H1 (cell line): ENCODE results near the gene ZNF280B. TPM values are rescaled to one million over a fixed set of nuclear protein-coding genes. Genes with fewer than 3 reads are reported as not detected.

ENCODE experiments used
- KDM4A ChIP-seq: IDR thresholded peaks from one replicate; pipeline ENCODE4 v1.7.1; 2012; ENCODE audit warnings: low read depth, mild to moderate bottlenecking, moderate library complexity, low read length, inconsistent platforms; ENCODE audit not compliant: severe bottlenecking
- PHF8 ChIP-seq: fragments of 200-600 bp; sonication (generic); conservative IDR thresholded peaks from 2 replicates; pipeline ENCODE4 v1.7.1; 2012; ENCODE audit warnings: low read depth, mild to moderate bottlenecking, inconsistent platforms, low read length, moderate library complexity
- polyA plus RNA-seq, 7 experiments: library from polyadenylated mRNA; depleted of rRNA in 3 of 7; stranded (reverse) in 5 of 7; unstranded in 2 of 7; fragments of >200 nt in 5 of 7; fragments of 200-250 nt in 2 of 7; gene quantifications; 1 replicate in 5 of 7; 2 replicates in 1 of 7; 4 replicates in 1 of 7; pipeline versions ENCODE4 v1.2.1 to v1.2.3, GENCODE V29; 2011 to 2013; ENCODE audit warnings: missing spikeins in 2 of 7, mixed read lengths in 2 of 7
- total RNA-seq: library from RNA; stranded (reverse); fragmentation: NEBNext Ultra II Directional; extraction: Animal tissue kit (Norgen Biotek cat#: 25700); gene quantifications from 2 replicates; pipeline ENCODE4 v1.2.1, GENCODE V29; 2021
- TF ChIP-seq, protein P1 (sequence below), 3 experiments: IDR thresholded peaks; 1 replicate in 2 of 3; 2 replicates in 1 of 3; pipeline versions ENCODE4 v1.5.1 to v1.6.1; 2011; ENCODE audit warnings: low read length in 3 of 3, mild to moderate bottlenecking in 3 of 3, inconsistent platforms in 2 of 3, low read depth in 1 of 3, moderate library complexity in 1 of 3; ENCODE audit not compliant: insufficient read depth in 1 of 3; ENCODE audit errors: control extremely low read depth in 1 of 3

The ZNF280B gene
- total and polyA plus RNA-seq, 2 of the 8 experiments (the other 6 are each of a cell fraction or from before 2014, with no cell fraction given), result 4.8 to 11.7 TPM

DNA sequence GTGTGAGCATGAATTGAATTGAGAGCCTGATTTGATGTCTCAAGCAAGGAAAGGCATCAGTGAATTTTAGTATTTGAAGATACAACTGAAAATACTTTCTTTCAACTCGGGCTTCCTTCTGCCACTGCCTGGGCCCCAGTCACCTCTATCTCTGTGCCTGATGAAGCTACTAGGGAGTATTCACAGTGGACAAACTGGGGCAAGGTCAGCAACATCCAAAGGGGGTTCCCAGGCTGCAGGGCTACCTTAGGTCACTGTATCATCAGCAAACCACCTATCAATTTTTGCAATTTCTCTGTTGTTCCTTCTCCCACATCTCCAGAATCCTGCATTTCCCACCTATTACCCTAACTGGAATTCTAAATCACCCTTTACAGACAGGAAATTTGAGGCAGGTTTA lies 40.4 kb upstream of the ZNF280B start (continued):
- TF ChIP-seq, protein P1, sequence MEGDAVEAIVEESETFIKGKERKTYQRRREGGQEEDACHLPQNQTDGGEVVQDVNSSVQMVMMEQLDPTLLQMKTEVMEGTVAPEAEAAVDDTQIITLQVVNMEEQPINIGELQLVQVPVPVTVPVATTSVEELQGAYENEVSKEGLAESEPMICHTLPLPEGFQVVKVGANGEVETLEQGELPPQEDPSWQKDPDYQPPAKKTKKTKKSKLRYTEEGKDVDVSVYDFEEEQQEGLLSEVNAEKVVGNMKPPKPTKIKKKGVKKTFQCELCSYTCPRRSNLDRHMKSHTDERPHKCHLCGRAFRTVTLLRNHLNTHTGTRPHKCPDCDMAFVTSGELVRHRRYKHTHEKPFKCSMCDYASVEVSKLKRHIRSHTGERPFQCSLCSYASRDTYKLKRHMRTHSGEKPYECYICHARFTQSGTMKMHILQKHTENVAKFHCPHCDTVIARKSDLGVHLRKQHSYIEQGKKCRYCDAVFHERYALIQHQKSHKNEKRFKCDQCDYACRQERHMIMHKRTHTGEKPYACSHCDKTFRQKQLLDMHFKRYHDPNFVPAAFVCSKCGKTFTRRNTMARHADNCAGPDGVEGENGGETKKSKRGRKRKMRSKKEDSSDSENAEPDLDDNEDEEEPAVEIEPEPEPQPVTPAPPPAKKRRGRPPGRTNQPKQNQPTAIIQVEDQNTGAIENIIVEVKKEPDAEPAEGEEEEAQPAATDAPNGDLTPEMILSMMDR (IDR thresholded peaks at IDR 0.05; ENCODE audit: control extremely low read depth in 1 of 3, insufficient read depth in 1 of 3, low read depth in 1 of 3, low read length in 3 of 3), result no peak
- no peak for TF ChIP-seq KDM4A
- no peak for TF ChIP-seq PHF8
- TF ChIP-seq, all 59 proteins: peak for 0
